Astrocyte (in vitro differentiated cells and primary cell): ENCODE results near the gene PNPLA5.

Source experiments
- CTCF ChIP-seq: IDR thresholded peaks from 2 replicates; pipeline ENCODE4 v1.5.1; 2011; ENCODE audit warnings: low read depth, mild to moderate bottlenecking, inconsistent platforms, low read length, moderate library complexity; ENCODE audit not compliant: insufficient read depth
- EZH2 ChIP-seq: IDR thresholded peaks from 2 replicates; pipeline ENCODE4 v1.6.1; 2012; ENCODE audit warnings: mild to moderate bottlenecking, low read length, inconsistent platforms; ENCODE audit not compliant: insufficient read depth

- no peak for TF ChIP-seq CTCF
- no peak for TF ChIP-seq EZH2
These were observed 17.9 kb upstream of the PNPLA5 start for GRCh38 chr22:43909708-43910107.
